GM19324 (cell line): Measurements from ENCODE around the gene LRFN2.

Source experiments
- ATAC-seq: cut with Tn5 transposase; IDR thresholded peaks from one replicate; pipeline ENCODE4 v1.9.1; 2021; ENCODE audit warnings: mild to moderate bottlenecking, moderate library complexity; ENCODE audit not compliant: unreplicated experiment, low FRiP score

The LRFN2 gene

GRCh38 chr6:40387127-40387870 is 199.9 kb downstream of the LRFN2 start:
- ATAC-seq, result no peak

DNA sequence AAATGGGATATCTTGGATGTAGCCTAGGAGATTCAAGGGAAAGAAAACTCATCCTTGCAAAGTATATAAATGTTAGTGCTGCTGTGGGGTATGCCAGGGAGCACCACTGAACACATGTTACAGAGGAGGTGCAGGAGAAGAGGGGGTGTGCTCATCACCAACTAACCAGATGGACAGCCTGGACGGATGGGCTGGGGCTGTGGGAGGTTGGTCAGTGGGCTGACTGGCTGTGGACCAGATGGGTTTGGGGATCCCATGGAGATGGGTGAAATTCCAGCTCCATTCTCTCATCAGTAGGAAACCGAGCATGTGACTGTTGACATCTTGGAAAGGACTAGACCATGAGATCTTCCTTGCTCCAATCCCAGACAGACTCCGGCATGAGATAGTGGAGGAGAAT is 201.0 kb downstream of the LRFN2 start:
- no peak for ATAC-seq

- no peak for ATAC-seq
These were observed 203.6 kb downstream of the LRFN2 start for GRCh38 chr6:40383348-40384115.

DNA sequence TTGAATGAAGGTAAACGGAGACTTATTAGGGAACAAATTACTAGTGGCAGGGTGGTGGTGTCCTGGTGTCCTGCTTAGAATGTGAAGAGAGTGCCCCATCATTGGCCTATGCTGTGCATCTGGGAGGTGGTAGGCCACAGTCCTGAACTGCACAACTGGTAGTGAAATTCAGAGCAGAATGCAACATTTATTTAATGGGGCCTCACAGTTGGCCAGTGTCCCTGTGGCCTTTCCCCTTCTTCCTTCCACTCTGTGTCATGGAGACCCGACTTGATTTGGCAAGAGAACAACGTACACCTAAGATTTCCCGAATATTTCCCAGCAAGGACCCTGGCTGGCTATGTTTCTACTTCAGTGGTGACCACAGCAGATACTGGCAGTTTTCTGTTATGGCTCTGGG is 206.9 kb downstream of the LRFN2 start:
- no peak for ATAC-seq

- ATAC-seq, result no peak
These were observed 207.4 kb downstream of the LRFN2 start for GRCh38 chr6:40379811-40380210.

DNA sequence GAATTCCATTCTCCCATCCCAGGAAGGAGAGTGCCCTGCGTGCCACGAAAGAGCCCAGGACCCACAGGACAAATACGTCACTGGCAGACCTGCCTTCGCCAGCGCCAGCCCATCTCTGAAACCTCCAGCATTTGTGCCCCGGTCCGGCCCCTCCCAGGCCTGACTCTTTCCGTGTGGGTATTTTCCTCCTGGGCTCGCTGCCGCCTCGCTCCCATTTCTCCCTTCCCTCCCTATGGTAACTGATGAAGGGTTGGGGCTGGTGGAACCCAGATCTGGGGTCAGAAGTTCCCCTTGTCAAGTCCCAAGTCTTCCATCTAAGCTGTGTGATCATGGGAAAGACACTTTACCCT is 208.5 kb downstream of the LRFN2 start:
- ATAC-seq, result no peak

DNA sequence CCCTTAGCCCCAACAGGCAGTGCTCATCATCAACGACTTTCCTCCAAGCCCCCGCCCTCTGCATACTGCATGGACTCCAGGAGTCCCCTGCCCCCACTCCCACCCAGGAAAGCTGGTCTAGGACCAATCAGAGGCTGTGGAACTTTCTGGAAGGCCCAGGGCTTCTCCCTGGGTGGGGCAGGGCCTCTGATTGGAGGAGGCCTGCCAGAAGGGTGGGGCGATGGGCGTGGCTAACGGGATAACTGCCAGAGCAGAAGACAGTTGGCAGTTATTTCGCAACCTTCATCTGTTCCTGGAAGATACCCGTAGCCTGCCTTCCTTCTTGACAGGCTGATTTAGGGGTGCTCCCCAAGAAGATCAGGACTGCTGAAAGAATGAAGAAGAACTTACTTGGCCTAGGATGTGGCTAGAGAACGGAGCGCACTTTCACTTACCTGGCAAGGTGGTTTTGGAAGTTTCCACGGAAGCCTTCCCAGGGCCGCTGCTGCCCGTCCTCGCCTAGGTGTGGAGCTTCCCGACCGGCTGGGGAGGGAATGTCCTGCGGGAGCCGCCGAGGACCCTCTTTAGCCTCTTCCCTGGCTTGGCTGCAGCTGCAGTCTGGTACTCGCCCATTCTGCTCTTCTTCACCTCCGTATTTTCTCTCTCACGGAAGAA is 209.0 kb downstream of the LRFN2 start:
- ATAC-seq, result no peak

DNA sequence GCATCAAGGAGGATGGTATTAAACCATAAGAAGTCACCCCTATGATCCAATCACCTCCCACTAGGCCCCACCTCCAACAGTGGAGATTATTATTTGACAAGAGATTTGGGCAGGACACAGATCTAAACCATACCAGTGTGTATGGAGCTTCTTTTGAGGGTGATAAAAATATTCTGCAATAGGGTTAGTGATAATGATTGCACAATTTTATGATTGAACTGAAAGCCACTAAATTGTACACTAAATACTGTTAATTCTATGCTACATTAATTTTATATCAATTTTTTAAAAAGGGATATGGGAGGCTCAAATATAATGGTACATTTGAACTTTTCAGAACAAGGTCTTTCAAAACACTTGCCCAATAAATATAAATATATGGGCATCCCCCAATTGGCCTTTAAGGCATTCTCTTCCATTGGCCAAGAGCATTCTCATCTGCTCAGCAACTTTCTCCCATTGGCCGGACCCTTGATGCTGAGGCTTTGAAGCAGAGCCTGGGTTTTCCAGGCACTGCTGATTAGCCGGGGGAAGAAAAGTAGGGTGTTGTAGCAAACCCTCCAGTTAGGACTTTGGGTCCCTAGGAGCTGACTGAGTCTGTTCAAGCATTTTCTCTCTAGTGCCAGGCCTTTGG is 209.9 kb downstream of the LRFN2 start:
- no peak for ATAC-seq

DNA sequence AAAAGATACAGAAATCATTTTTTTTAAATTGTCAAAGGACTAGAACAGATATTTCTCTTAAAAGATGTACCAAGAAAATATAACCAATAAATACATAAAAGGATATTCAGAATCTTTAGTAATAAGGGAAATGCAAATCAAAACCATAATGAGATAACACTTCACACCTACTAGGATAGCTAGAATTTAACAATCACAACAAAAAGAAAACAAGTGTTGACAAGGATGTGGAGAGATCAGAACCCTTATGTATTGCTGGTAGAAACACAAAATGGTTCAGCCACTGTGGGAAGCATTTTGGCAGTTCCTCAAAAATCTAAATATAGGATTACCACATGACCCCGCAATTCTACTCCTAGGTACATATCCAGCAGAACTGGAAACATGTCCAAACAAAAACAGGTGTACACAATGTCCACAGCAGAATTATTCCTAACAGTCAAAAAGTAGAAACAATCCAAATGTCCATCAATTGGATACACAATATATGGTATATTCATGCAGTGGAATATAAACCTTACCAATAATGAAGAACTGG is 211.0 kb downstream of the LRFN2 start:
- ATAC-seq, result no peak

GRCh38 chr6:40373267-40373666 is 213.9 kb downstream of the LRFN2 start:
- ATAC-seq, result no peak

GRCh38 chr6:40371621-40372020 is 215.5 kb downstream of the LRFN2 start:
- no peak for ATAC-seq

GRCh38 chr6:40371095-40371494 is 216.1 kb downstream of the LRFN2 start:
- no peak for ATAC-seq

DNA sequence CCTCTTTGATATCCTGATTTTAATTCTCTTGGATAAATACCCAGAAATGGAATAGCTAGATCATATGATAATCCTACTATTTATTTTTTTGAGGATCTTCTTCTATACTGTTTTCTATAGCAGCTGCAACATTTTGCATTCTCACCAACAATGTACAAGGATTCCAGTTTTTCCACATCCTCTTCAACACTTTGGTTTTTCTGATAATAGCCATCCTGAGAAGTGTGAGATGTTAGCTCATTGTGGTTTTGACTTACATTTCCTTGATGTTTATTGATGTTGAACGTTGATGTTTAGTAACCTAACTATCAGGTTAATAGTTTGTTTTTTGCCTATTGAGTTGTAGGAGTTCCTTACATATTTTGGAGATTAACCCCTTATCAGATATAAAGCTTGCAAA is 217.3 kb downstream of the LRFN2 start:
- no peak for ATAC-seq

DNA sequence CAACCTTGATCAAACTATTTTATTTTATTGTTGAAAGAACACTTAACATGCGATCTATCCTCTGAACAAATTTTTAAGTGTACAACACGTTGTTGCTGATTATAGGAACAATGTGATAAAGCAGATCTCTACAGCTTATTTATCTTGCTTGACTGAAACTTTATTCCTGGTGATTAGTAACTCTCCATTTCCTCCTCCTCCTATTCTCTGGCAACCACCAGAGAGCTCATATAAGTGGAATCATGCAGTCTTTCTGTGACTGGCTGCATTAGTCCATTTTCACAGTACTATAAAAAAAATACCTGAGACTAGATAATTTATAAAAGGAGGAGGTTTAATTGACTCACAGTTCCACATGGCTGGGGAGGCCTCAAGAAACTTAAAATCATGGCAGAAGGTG is 218.1 kb downstream of the LRFN2 start:
- no peak for ATAC-seq

- ATAC-seq, result no peak
These were observed 224.3 kb downstream of the LRFN2 start for GRCh38 chr6:40362859-40363258.

- ATAC-seq, result no peak
These were observed 227.4 kb downstream of the LRFN2 start for GRCh38 chr6:40359808-40360207.

- no peak for ATAC-seq
These were observed 228.4 kb downstream of the LRFN2 start for GRCh38 chr6:40358473-40359460.

- no peak for ATAC-seq
These were observed 230.8 kb downstream of the LRFN2 start for GRCh38 chr6:40356242-40356910.

DNA sequence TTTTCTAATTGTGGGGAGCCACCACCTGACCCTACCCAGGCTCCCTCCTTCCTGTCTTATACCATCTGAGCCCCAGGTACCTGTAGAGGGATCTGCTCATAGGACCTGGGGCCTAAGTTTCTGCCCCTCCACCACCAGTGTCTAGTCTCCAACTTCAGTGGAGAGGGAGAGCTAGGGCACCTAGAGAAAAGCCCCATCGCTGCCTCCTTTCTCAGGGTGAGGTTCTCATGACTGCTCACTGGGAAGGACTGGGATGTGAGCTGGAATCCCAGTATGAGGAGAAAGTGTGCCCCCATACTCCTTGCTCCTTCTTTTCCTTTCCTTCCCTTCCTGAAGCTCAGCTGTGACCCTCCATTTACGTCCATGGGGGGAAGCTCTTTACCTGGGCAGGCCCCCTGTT is 231.6 kb downstream of the LRFN2 start:
- ATAC-seq, result no peak
